K562 (cell line): Measurements from ENCODE around the gene MRPL16. TPM values are rescaled to one million over a fixed set of nuclear protein-coding genes. Genes with fewer than 3 reads are reported as not detected.

ENCODE experiments used
- CBX3 ChIP-seq, 2 experiments: IDR thresholded peaks; 1 replicate in 1 of 2; 2 replicates in 1 of 2; pipeline ENCODE4 v1.6.1; 2012; ENCODE audit warnings: inconsistent platforms in 2 of 2, low read length in 2 of 2, borderline replicate concordance in 1 of 2, control low read depth in 1 of 2
- HNRNPL ChIP-seq: fragments of 200-400 bp; formaldehyde crosslinking; IDR thresholded peaks from 2 replicates; pipeline ENCODE4 v1.6.1; 2017; ENCODE audit warnings: low read depth, mild to moderate bottlenecking, low read length
- MAFF ChIP-seq: IDR thresholded peaks from 2 replicates; pipeline ENCODE4 v1.6.1; 2012; ENCODE audit warnings: low read length, improper control_type of control experiment
- MEIS2 ChIP-seq: fragments of 450-650 bp; IDR thresholded peaks from 2 replicates; pipeline ENCODE4 v1.6.1; 2014; ENCODE audit warnings: mild to moderate bottlenecking; ENCODE audit not compliant: partially characterized antibody
- NR2C1 ChIP-seq, 2 experiments: fragments of 450-650 bp; IDR thresholded peaks; 2 replicates each; pipeline ENCODE4 v1.6.1; 2017; ENCODE audit warnings: mild to moderate bottlenecking in 2 of 2, antibody characterized with exemption in 1 of 2, inconsistent platforms in 1 of 2, missing compliant biosample characterization in 1 of 2, missing genetic modification characterization in 1 of 2
- PHF8 ChIP-seq: fragments of 200-600 bp; sonication (generic); IDR thresholded peaks from 2 replicates; pipeline ENCODE4 v1.6.1; 2012; ENCODE audit warnings: mixed run types, mild to moderate bottlenecking, inconsistent platforms, low read length, moderate library complexity, borderline replicate concordance
- PTRF ChIP-seq: fragments of 450-650 bp; IDR thresholded peaks from 2 replicates; pipeline ENCODE4 v1.6.1; 2016; ENCODE audit warnings: mild to moderate bottlenecking, missing genetic modification characterization, missing compliant biosample characterization
- RBFOX2 ChIP-seq: fragments of 200-400 bp; formaldehyde crosslinking; IDR thresholded peaks from 2 replicates; pipeline ENCODE4 v1.6.1; 2017; ENCODE audit warnings: low read depth, mild to moderate bottlenecking, low read length, moderate library complexity
- RERE ChIP-seq: sonication (generic); formaldehyde crosslinking; IDR thresholded peaks from 2 replicates; pipeline ENCODE4 v1.8.0; 2023; ENCODE audit warnings: missing genetic modification reagents, mild to moderate bottlenecking, borderline replicate concordance
- RNF219 ChIP-seq: fragments of 250-450 bp; sonication (Bioruptor Pico); IDR thresholded peaks from 2 replicates; pipeline ENCODE4 v1.5.0; 2022; ENCODE audit warnings: mild to moderate bottlenecking
- SMARCA5 ChIP-seq: fragments of 450-650 bp; IDR thresholded peaks from 2 replicates; pipeline ENCODE4 v1.6.1; 2016
- STAT5B ChIP-seq: fragments of 250-450 bp; sonication (Bioruptor Pico); IDR thresholded peaks from 2 replicates; pipeline ENCODE4 v1.8.0; 2021; ENCODE audit warnings: mild to moderate bottlenecking, inconsistent platforms
- TSHZ1 ChIP-seq: fragments of 250-450 bp; sonication (Bioruptor Pico); IDR thresholded peaks from 2 replicates; pipeline ENCODE4 v1.4.0; 2020; ENCODE audit warnings: mild to moderate bottlenecking, moderate library complexity
- YBX1 ChIP-seq: fragments of 450-650 bp; IDR thresholded peaks from 2 replicates; pipeline ENCODE4 v1.7.1; 2016; ENCODE audit warnings: mild to moderate bottlenecking
- polyA plus RNA-seq, 8 experiments: library from polyadenylated mRNA; depleted of rRNA in 4 of 8; stranded (reverse) in 5 of 8; unstranded in 3 of 8; fragments of >200 nt; fragmentation: Nextera tagmentation in 2 of 8; fragmentation: Illumina TruSeq in 1 of 8; extraction: Ambion mirVana in 2 of 8; extraction: Trizol in 1 of 8; gene quantifications; 2 replicates each; pipeline versions ENCODE4 v1.2.1 to v1.2.3, GENCODE V29; 2011 to 2014; ENCODE audit warnings: inconsistent platforms in 1 of 8, missing spikeins in 1 of 8
- total RNA-seq, 7 experiments: library from RNA; depleted of rRNA in 6 of 7; stranded (reverse); fragments of >200 nt in 6 of 7; fragmentation: Illumina TruSeq in 2 of 7; extraction: Trizol in 2 of 7; gene quantifications; 2 replicates each; pipeline versions ENCODE4 v1.2.1 to v1.2.3, GENCODE V29; 2011 to 2021; ENCODE audit warnings: low replicate concordance in 1 of 7

MRPL16 gene
- total and polyA plus RNA-seq, 9 of the 15 experiments (the other 6 are each of a cell fraction or from before 2014, with no cell fraction given) = 63.3 to 209 (median 157) TPM

DNA sequence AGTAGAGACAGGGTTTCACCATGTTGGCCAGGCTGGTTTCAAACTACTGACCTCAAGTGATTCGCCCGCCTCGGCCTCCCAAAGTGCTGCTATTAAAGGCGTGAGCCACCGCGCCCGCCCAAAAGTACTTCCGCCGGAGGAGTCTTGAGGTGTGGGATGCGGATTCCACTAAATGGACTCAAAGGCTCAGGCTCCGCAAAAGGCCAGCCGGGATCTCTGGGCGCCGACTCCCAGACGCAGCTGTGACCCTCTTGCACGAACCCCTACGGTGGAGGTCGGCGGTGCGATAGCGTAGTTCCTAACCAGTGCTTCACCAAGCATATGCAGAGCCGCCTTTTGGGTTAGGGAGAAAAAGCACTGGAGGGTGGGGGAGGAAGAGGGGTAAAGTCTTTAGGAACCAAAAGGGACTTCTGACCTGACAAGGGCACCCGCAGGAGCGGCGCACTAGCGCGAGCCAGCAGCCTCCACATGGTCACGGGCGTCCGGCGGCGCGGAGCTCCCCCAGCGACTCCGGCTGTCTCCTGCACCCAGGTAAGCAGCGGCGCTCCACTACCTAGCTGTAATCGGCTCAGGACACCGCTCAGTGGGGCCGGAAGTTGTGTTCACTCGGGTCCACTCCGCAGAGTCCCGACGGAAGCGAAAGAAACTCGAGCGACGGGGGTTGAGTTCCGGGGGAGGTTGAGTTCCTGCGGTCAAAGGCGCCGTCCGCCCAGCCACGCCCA is at the start of gene MRPL16 (continued):
- TF ChIP-seq RNF219 (CRISPR knock-in tag) (0 out of 2 replicates have a peak, but pooled peaks have one; percentile 4), TSHZ1 (CRISPR knock-in tag) (no peak), PHF8 (peak; percentile 87; the same call in 1 of the 2 replicates), SMARCA5 (no peak), HNRNPL (no peak), CBX3 (IDR thresholded peaks at IDR 0.05; ENCODE audit: borderline replicate concordance in 1 of 2, low read length in 2 of 2) (peak in 1 of 2 experiments; percentile 91; a peak in 1 of 3 replicates), MAFF (no peak), RERE (0 out of 2 replicates have a peak, but pooled peaks have one; percentile 60), MEIS2 (no peak), PTRF (no peak), YBX1 (no peak), RBFOX2 (peak; percentile 93), NR2C1 (IDR thresholded peaks at IDR 0.05) (peak; percentile 76), NR2C1 (tag; IDR thresholded peaks at IDR 0.05) (peak; percentile 88), STAT5B (CRISPR knock-in tag) (no peak)
